A375 (cell line): ENCODE data around the gene COBLL1. TPM values are rescaled to one million over a fixed set of nuclear protein-coding genes. Genes with fewer than 3 reads are reported as not detected.

Experiments
- small RNA-seq: library from RNA; depleted of rRNA; stranded (forward); fragments of <200 nt; gene quantifications from one replicate; pipeline ENCODE3, GENCODE V24; 2014
- total RNA-seq: library from RNA; depleted of rRNA; stranded (reverse); fragments of >200 nt; shearing (Covaris generic); gene quantifications from 2 replicates; pipeline ENCODE4 v1.2.3, GENCODE V29; 2014; rRNA removed

Gene COBLL1
- total RNA-seq: 2.8 and 2.9 TPM in 2 replicates

GRCh38 chr2:164841719-164842623 is at the start of gene COBLL1:
TSS of gene COBLL1 (minus strand) at chr2:164841823. CDS start at chr2:164841196, 627 bp downstream.

Small RNAs within 50 kb of the gene (small RNA-seq; reads per million reads assigned to genes)
- gene RNA5SP110: not detected
- gene SNORA70F: not detected

Other genes starting within 250 kb of the COBLL1 start
- 0.45 and 0.53 TPM in 2 replicates for gene GRB14, start 220.3 kb downstream of the COBLL1 start, total RNA-seq
- not detected in 2 replicates for gene SLC38A11, start 113.7 kb upstream of the COBLL1 start, total RNA-seq